ENCODE data around the gene CHP1. TPM values are rescaled to one million over a fixed set of nuclear protein-coding genes. Genes with fewer than 3 reads are reported as not detected.
"Not testable (repeated sequence)": the region's sequence is repeated elsewhere in the genome, so short reads cannot be mapped to it uniquely, and the experiment has no call there.

The CHP1 gene
- total and polyA plus RNA-seq, 2 experiments from 2014 or later = 85.5 to 86.2 TPM

- no peak overlapping the region for H3K4me3 ChIP-seq
- H3K4me2 ChIP-seq (ENCODE audit: unreplicated experiment) = no peak overlapping the region
- 72 to 75% methylated on average over 5 of the region's 5 CpGs for WGBS, 2 experiments (ENCODE audit: low coverage in 1 of 2, low lambda C conversion rate in 2 of 2, missing lambda C conversion rate in 2 of 2)
- peaks cover 8% of the 10 kb centered on the region for H3K4me1 ChIP-seq (ENCODE audit: insufficient read depth)
- no peaks in the 10 kb centered on the region for H3K27me3 ChIP-seq (replicated peaks; ENCODE audit: insufficient read depth)
- no peak overlapping the region for H3K9ac ChIP-seq
- no peaks in the 10 kb centered on the region for H3K36me3 ChIP-seq (ENCODE audit: low read depth)
- peaks cover 13% of the 10 kb centered on the region; the same call in 1 of the 2 replicates for H3F3A ChIP-seq (ENCODE audit: insufficient read depth)
- H3K9me2 ChIP-seq (ENCODE audit: insufficient read depth) = no peaks in the 10 kb centered on the region
- no peak overlapping the region for H2AFZ ChIP-seq
- TF ChIP-seq EZH2 (IDR thresholded peaks at IDR 0.05; ENCODE audit: insufficient read depth, poor library complexity, severe bottlenecking) (no peak), EZH2phosphoT487 (IDR thresholded peaks at IDR 0.05; ENCODE audit: insufficient read depth, low read depth) (no peak)
- H3K79me2 ChIP-seq (ENCODE audit: insufficient read depth) = peaks cover 89% of the 10 kb centered on the region
- H3K27ac ChIP-seq = no peak overlapping the region
- no peak for DNase-seq
- H3K9me3 ChIP-seq (ENCODE audit: low read depth) = no peaks in the 10 kb centered on the region
- in situ Hi-C loops (cut with MboI) = no loop called here
- H4K20me1 ChIP-seq (ENCODE audit: insufficient read depth) = 0 out of 2 replicates have a peak, but pooled peaks cover 4% of the 10 kb centered on the region
Observed at GRCh38 chr15:41238100-41238499, 7.0 kb downstream of the CHP1 start.

DNA sequence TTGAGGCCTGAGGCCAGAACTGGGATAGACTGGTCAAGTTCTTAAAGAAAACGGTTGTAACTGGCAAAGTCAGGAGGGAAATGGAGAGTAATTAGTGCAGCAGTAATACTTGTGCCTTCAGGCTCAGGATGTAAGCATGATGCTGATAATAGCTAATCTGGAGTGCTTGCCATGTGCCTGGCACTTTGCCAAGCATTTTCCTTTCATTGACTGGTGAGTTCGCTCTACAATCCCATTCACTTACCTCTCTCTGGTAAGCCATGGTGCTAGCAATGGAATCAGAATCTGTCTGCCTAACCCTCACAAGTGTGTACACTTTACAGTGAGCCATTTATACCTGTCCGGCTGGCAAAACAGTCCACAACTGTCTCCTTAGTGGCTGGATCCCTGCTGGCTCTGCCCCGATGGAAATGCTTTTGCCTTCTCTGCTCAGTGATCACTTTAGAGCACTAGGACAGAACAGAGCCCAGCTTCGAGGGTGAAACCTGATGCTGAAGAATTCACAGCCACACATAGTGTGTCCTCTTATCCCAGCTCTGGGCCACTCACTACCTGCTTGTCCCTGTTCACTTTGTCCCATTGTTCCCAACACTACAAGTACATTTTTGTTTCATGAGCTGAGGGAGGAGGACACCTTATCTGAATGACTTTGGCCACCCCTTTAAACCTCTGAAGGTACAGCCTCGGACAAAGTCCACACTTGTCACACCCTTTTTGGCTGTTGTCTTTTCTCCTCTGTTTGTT is 10.3 kb downstream of the CHP1 start:
- Histone ChIP-seq H3K9ac (no peak overlapping the region), H3F3A (ENCODE audit: insufficient read depth) (no peaks in the 10 kb centered on the region), H3K79me2 (ENCODE audit: insufficient read depth) (peaks cover 56% of the 10 kb centered on the region), H3K27me3 (replicated peaks; ENCODE audit: insufficient read depth) (no peaks in the 10 kb centered on the region), H3K9me3 (ENCODE audit: low read depth) (no peaks in the 10 kb centered on the region), H3K27ac (no peak overlapping the region), H3K9me2 (ENCODE audit: insufficient read depth) (no peaks in the 10 kb centered on the region), H3K4me2 (ENCODE audit: unreplicated experiment) (no peak overlapping the region), H3K4me1 (ENCODE audit: insufficient read depth) (no peaks in the 10 kb centered on the region), H3K36me3 (ENCODE audit: low read depth) (peaks cover 9% of the 10 kb centered on the region; the same call in 1 of the 2 replicates), H2AFZ (no peak overlapping the region), H4K20me1 (ENCODE audit: insufficient read depth) (no peaks in the 10 kb centered on the region), H3K4me3 (no peak overlapping the region)
- no peak for DNase-seq
- in situ Hi-C loops (cut with MboI) = no loop called here
- no peak for TF ChIP-seq EZH2 (IDR thresholded peaks at IDR 0.05; ENCODE audit: insufficient read depth, poor library complexity, severe bottlenecking)
- TF ChIP-seq EZH2phosphoT487 (IDR thresholded peaks at IDR 0.05; ENCODE audit: insufficient read depth, low read depth) = no peak
- WGBS, 2 experiments (ENCODE audit: low coverage in 1 of 2, low lambda C conversion rate in 2 of 2, missing lambda C conversion rate in 2 of 2) = 92% methylated on average over 6 of the region's 6 CpGs

DNA sequence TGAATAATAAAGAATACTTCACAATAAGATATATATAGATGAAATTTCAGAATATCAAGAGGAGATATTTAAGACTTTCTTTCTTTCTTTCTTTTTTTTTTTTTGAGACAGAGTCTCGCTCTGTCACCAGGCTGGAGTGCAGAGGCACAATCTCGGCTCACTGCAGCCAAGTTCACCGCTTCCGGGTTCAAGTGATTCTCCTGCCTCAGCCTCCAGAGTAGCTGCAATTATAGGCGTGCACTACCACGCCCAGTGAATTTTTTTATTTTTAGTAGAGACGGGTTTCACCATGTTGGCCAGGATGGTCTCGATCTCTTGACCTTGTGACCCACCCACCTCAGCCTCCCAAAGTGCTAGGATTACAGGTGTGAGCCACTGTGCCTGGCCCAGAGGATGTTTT is 19.7 kb downstream of the CHP1 start:
- 96% methylated on average over 7 to 8 of the region's 8 CpGs for WGBS, 2 experiments (ENCODE audit: low coverage in 1 of 2, low lambda C conversion rate in 2 of 2, missing lambda C conversion rate in 2 of 2)
- peaks cover 14% of the 10 kb centered on the region for H3F3A ChIP-seq (ENCODE audit: insufficient read depth)
- H3K4me3 ChIP-seq; DNase-seq; H3K4me2 ChIP-seq (ENCODE audit: unreplicated experiment); H3K9ac ChIP-seq; H3K79me2 ChIP-seq (ENCODE audit: insufficient read depth); H3K27ac ChIP-seq; H3K9me2 ChIP-seq (ENCODE audit: insufficient read depth); H4K20me1 ChIP-seq (ENCODE audit: insufficient read depth); H2AFZ ChIP-seq; H3K27me3 ChIP-seq (replicated peaks; ENCODE audit: insufficient read depth); H3K36me3 ChIP-seq (ENCODE audit: low read depth); H3K9me3 ChIP-seq (ENCODE audit: low read depth); in situ Hi-C loops (cut with MboI); H3K4me1 ChIP-seq (ENCODE audit: insufficient read depth): not testable (repeated sequence)

DNA sequence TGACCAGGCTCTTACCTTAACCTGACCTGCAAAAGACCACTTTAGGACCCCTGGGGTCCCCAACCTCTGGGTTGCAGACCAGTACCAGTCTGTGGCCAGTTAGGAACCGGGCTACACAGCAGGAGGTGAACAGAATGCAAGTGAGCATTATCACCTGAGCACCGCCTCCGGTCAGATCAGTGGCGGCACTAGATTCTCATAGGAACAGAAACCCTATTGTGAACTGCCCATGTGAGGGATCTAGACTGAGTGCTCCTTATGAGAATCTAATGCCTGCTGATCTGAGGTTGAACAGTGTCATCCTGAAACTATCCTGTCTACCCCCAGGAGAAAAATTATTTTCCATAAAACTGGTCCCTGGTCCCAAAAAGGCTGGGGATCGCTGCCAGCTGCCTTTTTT is 20.3 kb downstream of the CHP1 start:
- H3K4me3 ChIP-seq = no peak overlapping the region
- H3K9me3 ChIP-seq (ENCODE audit: low read depth) = no peaks in the 10 kb centered on the region
- no peaks in the 10 kb centered on the region for H4K20me1 ChIP-seq (ENCODE audit: insufficient read depth)
- H3K79me2 ChIP-seq (ENCODE audit: insufficient read depth) = no peaks in the 10 kb centered on the region
- no peaks in the 10 kb centered on the region for H3K9me2 ChIP-seq (ENCODE audit: insufficient read depth)
- 98 to 100% methylated on average over 5 of the region's 5 CpGs for WGBS, 2 experiments (ENCODE audit: low coverage in 1 of 2, low lambda C conversion rate in 2 of 2, missing lambda C conversion rate in 2 of 2)
- H3K9ac ChIP-seq = no peak overlapping the region
- peaks cover 10% of the 10 kb centered on the region for H3K4me1 ChIP-seq (ENCODE audit: insufficient read depth)
- in situ Hi-C loops (cut with MboI) = no loop called here
- no peaks in the 10 kb centered on the region for H3K27me3 ChIP-seq (replicated peaks; ENCODE audit: insufficient read depth)
- H2AFZ ChIP-seq = no peak overlapping the region
- H3K36me3 ChIP-seq (ENCODE audit: low read depth) = 0 out of 2 replicates have a peak, but pooled peaks cover 11% of the 10 kb centered on the region
- peaks cover 15% of the 10 kb centered on the region for H3F3A ChIP-seq (ENCODE audit: insufficient read depth)
- H3K4me2 ChIP-seq (ENCODE audit: unreplicated experiment) = no peak overlapping the region
- no peak for DNase-seq
- no peak for TF ChIP-seq EZH2phosphoT487 (IDR thresholded peaks at IDR 0.05; ENCODE audit: insufficient read depth, low read depth)
- no peak for TF ChIP-seq EZH2 (IDR thresholded peaks at IDR 0.05; ENCODE audit: insufficient read depth, poor library complexity, severe bottlenecking)
- no peak overlapping the region for H3K27ac ChIP-seq
